WTC11 (cell line): Measurements from ENCODE around the gene TMEM175. TPM values are rescaled to one million over a fixed set of nuclear protein-coding genes. Genes with fewer than 3 reads are reported as not detected.
A peak's percentile ranks its signal among the peaks of the same experiment; 100 is the strongest.

Experiments
- ATAC-seq: fragments of 200-7000 bp; cut with Tn5 transposase; 2 replicates; pipeline ENCODE4 v1.10.0; 2021; ENCODE audit warnings: mild to moderate bottlenecking, moderate library complexity
- CTCF ChIA-PET: fragments of 300-600 bp; sonication (Branson Sonifier 250); formaldehyde crosslinking; loops from one replicate; lab custom pipeline; 2021; ENCODE audit warnings: antibody characterized with exemption; lab: Charles Lee
- POLR2A ChIA-PET: fragments of 350-600 bp; sonication (Branson Sonifier 250); formaldehyde crosslinking; loops from one replicate; lab custom pipeline; 2021; ENCODE audit warnings: antibody characterized with exemption; lab: Charles Lee
- DNase-seq: peaks from one replicate; pipeline ENCODE4 v3.0.0; 2021; ENCODE audit warnings: low spot score
- H3K27ac Mint-ChIP-seq: 2 replicates; pipeline ENCODE4 v1.8.0; 2021; ENCODE audit warnings: mixed read lengths
- H3K27me3 Mint-ChIP-seq: 2 replicates; pipeline ENCODE4 v1.8.0; 2021; ENCODE audit warnings: low read depth, mild to moderate bottlenecking, moderate library complexity, mixed read lengths
- H3K36me3 Mint-ChIP-seq: 2 replicates; pipeline ENCODE4 v1.8.0; 2021; ENCODE audit warnings: mixed read lengths
- H3K4me1 Mint-ChIP-seq: 2 replicates; pipeline ENCODE4 v1.8.0; 2022; ENCODE audit warnings: mixed read lengths
- H3K4me3 Mint-ChIP-seq: 2 replicates; pipeline ENCODE4 v1.8.0; 2021; ENCODE audit warnings: mild to moderate bottlenecking, moderate library complexity, mixed read lengths
- H3K9me3 Mint-ChIP-seq: 2 replicates; pipeline ENCODE4 v1.8.0; 2021; ENCODE audit warnings: mixed read lengths
- AFF4 ChIP-seq: sonication (generic); formaldehyde crosslinking; IDR thresholded peaks from 2 replicates; pipeline ENCODE4 v1.8.1; 2023; ENCODE audit warnings: mild to moderate bottlenecking, missing genetic modification reagents, borderline replicate concordance
- EMX1 ChIP-seq: fragments of 250-450 bp; sonication (Bioruptor Pico); IDR thresholded peaks from 2 replicates; pipeline ENCODE4 v1.8.0; 2021; ENCODE audit warnings: mild to moderate bottlenecking
- ERG ChIP-seq: fragments of 250-450 bp; sonication (Bioruptor Pico); IDR thresholded peaks from 2 replicates; pipeline ENCODE4 v1.8.0; 2021; ENCODE audit warnings: mild to moderate bottlenecking
- FOXP4 ChIP-seq: sonication (generic); formaldehyde crosslinking; IDR thresholded peaks from 2 replicates; pipeline ENCODE4 v1.8.0; 2022; ENCODE audit warnings: mild to moderate bottlenecking, missing genetic modification reagents
- GABPB1 ChIP-seq: sonication (generic); formaldehyde crosslinking; IDR thresholded peaks from 2 replicates; pipeline ENCODE4 v1.8.1; 2023; ENCODE audit warnings: mild to moderate bottlenecking, missing genetic modification reagents
- NFATC4 ChIP-seq: fragments of 250-450 bp; sonication (Bioruptor Pico); IDR thresholded peaks from 2 replicates; pipeline ENCODE4 v1.9.0; 2021; ENCODE audit warnings: mild to moderate bottlenecking
- NFYB ChIP-seq: sonication (generic); formaldehyde crosslinking; conservative IDR thresholded peaks from 2 replicates; pipeline ENCODE4 v1.8.0; 2022; ENCODE audit warnings: low read depth, missing genetic modification reagents
- TEAD4 ChIP-seq: sonication (generic); formaldehyde crosslinking; IDR thresholded peaks from 2 replicates; pipeline ENCODE4 v1.8.0; 2022; ENCODE audit warnings: mild to moderate bottlenecking, missing genetic modification reagents
- TP53 ChIP-seq: sonication (generic); formaldehyde crosslinking; IDR thresholded peaks from 2 replicates; pipeline ENCODE4 v1.8.1; 2023; ENCODE audit warnings: mild to moderate bottlenecking, missing genetic modification reagents
- ZNF232 ChIP-seq: sonication (generic); formaldehyde crosslinking; IDR thresholded peaks from 2 replicates; pipeline ENCODE4 v1.8.0; 2022; ENCODE audit warnings: mild to moderate bottlenecking, missing genetic modification reagents
- ZNF317 ChIP-seq: sonication (generic); formaldehyde crosslinking; IDR thresholded peaks from 2 replicates; pipeline ENCODE4 v1.8.1; 2023; ENCODE audit warnings: low read depth, mild to moderate bottlenecking, moderate library complexity, missing genetic modification reagents, borderline replicate concordance
- total RNA-seq: library from RNA; stranded (reverse); gene quantifications from 3 replicates; pipeline ENCODE4 v1.2.3, GENCODE V29; 2021

The TMEM175 gene
- total RNA-seq, 1 experiment from 2014 or later = 9.2 TPM

- no peak for TF ChIP-seq FOXP4 (CRISPR knock-in tag)
These were observed 59.4 kb downstream of the TMEM175 start (continued) for GRCh38 chr4:991451-992296.

GRCh38 chr4:992297-993110 lies 60.2 kb downstream of the TMEM175 start:
- ATAC-seq (no peak), DNase-seq (no peak)
- CTCF ChIA-PET = interaction anchor here (0.6 kb wide), 1 partner anchor 515 kb away, joined by 3 read pairs; no protein-coding TSS in a partner anchor
- H3K4me1 Mint-ChIP-seq = peaks cover 2% of the 10 kb centered on the region
- H3K36me3 Mint-ChIP-seq = no peaks in the 10 kb centered on the region
- TF ChIP-seq EMX1 (CRISPR knock-in tag) (no peak), TEAD4 (CRISPR knock-in tag) (no peak), AFF4 (CRISPR knock-in tag) (no peak), GABPB1 (CRISPR knock-in tag) (peak; percentile 31), NFYB (no peak), ZNF232 (no peak), ZNF317 (CRISPR knock-in tag) (no peak), NFATC4 (CRISPR knock-in tag) (no peak)
- POLR2A ChIA-PET = no interaction called here
- H3K27ac Mint-ChIP-seq = no peak overlapping the region
- H3K9me3 Mint-ChIP-seq = no peaks in the 10 kb centered on the region
- peaks cover 20% of the 10 kb centered on the region for H3K27me3 Mint-ChIP-seq
- no peak overlapping the region for H3K4me3 Mint-ChIP-seq

- ATAC-seq = no peak; the same call in 1 of the 2 replicates
- peaks cover 2% of the 10 kb centered on the region for H3K4me1 Mint-ChIP-seq
- POLR2A ChIA-PET = interaction anchor here (0.6 to 1.5 kb wide), 2 partner anchors 8 to 1114 kb away, joined by 3 to 5 read pairs; no protein-coding TSS in a partner anchor
- H3K9me3 Mint-ChIP-seq = no peaks in the 10 kb centered on the region
- no peak within 1 kb of the TSS for H3K27ac Mint-ChIP-seq
- no peak within 1 kb of the TSS for H3K4me3 Mint-ChIP-seq
- H3K27me3 Mint-ChIP-seq = peaks cover 28% of the 10 kb centered on the region
- no peak for DNase-seq
- no peak for TF ChIP-seq ERG (CRISPR knock-in tag)
- no peak for TF ChIP-seq TP53 (CRISPR knock-in tag)
- CTCF ChIA-PET = interaction anchor here (0.6 to 1.3 kb wide), 2 partner anchors 8 to 775 kb away, joined by 3 to 4 read pairs; no protein-coding TSS in a partner anchor
- H3K36me3 Mint-ChIP-seq = no peaks in the 10 kb centered on the region
These were observed 61.1 kb downstream of the TMEM175 start, which contains the start of gene SLC26A1 for GRCh38 chr4:993111-994029. Gene SLC26A1 (minus strand): TSS chr4:993404. CDS start chr4:991703, 1,701 bp downstream.
